Renal pelvis (tissue), 4 donors: Measurements from ENCODE around the gene PBRM1. TPM values are rescaled to one million over a fixed set of nuclear protein-coding genes. Genes with fewer than 3 reads are reported as not detected.
A peak's percentile ranks its signal among the peaks of the same experiment; 100 is the strongest.

Experiments
- DNase-seq: peaks from one replicate; pipeline ENCODE4 v3.0.0-alpha.2; 2013
- polyA plus RNA-seq, 3 donors: library from polyadenylated mRNA; unstranded; fragments of 120-200 nt; gene quantifications; one replicate each; pipeline ENCODE4 v1.2.1, GENCODE V29; 2013; ENCODE audit not compliant: insufficient read length in 3 of 3

The PBRM1 gene
- polyA plus RNA-seq, 3 donors, result 56.4 to 60.4 (median 59.4) TPM

GRCh38 chr3:52525680-52526561 lies 159.8 kb downstream of the PBRM1 start:
- DNase-seq, result no peak

DNA sequence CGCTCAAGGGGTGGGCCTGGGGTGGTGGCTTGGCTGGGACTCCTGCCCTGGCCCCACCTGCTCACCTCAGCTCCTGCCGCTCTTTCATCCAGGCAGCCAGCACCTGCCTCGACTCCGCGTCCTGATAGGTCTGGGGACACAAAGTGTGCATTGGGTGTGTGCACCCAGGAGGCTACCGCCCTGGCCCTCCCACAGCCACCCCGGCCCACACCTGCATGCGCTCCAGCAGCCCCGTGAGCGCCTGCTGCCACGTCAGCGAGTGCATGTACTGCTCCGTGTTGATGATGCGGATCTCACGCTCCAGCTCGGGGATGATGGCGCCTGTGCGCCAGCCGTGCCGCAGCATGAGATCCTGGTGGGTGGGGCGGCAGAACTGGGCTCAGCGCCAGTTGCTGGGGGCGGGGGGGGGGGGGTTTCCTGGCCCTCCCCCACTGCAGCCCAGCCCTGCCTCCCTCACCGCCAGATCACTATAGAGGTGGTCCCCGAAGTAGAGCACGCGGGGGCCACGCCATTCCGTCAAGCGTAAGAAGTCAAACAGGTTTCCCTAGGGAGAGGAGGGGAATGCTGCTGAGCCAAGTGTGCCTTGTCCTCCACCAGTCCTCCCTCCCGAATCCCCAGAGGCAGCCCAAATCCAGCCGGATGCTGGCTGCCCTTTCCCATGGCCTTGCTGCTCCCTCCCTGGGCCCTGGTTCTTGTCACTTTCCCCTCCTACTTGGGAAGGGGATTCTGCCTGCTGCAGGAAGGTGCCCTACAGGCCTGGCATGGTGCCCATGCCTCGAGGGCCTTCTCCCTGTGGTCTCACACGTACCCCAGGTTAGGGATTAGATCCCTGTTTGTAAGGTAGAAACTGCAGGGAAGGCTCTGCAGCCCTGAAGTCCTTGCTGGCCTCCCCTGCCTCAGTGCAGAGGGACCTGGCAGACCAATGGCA lies 160.7 kb downstream of the PBRM1 start:
- DNase-seq, result peak; percentile 46

DNA sequence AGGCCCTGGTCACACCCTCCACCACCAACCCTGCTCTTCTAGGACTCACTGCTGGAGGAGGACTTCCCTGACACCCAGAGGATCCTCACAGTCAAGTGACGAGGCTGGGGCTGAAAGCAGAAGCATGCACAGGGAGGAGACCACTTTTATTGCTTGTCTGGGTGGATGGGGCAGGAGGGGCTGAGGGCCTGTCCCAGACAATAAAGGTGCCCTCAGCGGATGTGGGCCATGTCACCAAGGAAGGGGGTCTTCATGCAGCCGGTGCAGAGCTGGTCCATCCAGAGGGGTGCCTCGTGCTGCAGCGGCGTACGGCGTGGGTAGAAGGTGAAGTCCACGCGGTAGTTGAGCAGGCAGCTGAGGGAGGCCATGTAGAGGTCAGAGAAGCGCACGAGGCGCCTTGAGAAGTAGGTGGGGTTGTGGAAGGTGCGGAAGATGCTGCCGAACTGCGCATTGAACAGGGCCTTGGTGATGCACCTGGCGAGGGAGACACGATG lies 161.4 kb downstream of the PBRM1 start:
- DNase-seq, result no peak

- DNase-seq, result no peak
Observed at GRCh38 chr3:52523386-52524257, 162.1 kb downstream of the PBRM1 start.

GRCh38 chr3:52522651-52523251 lies 163.0 kb downstream of the PBRM1 start:
- no peak for DNase-seq

DNA sequence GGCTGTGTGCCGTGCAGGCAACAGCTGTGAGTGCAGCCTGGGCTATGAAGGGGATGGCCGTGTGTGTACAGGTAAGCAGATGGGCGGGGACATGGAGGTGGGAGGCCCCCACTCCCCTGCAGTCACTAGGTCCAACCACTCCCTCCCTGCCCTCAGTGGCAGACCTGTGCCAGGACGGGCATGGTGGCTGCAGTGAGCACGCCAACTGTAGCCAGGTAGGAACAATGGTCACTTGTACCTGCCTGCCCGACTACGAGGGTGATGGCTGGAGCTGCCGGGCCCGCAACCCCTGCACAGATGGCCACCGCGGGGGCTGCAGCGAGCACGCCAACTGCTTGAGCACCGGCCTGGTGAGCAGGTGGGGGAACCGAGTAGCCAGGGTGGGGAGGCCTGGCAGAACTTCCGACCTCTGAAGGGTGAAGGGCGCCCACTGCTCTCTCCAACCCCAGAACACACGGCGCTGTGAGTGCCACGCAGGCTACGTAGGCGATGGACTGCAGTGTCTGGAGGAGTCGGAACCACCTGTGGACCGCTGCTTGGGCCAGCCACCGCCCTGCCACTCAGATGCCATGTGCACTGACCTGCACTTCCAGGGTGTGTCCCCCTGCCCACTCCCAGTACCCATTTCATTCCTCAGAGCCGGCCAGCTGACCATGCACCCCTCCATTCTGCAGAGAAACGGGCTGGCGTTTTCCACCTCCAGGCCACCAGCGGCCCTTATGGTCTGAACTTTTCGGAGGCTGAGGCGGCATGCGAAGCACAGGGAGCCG lies 163.6 kb downstream of the PBRM1 start:
- DNase-seq, result no peak

GRCh38 chr3:52521488-52521824 lies 164.3 kb downstream of the PBRM1 start:
- no peak for DNase-seq

DNA sequence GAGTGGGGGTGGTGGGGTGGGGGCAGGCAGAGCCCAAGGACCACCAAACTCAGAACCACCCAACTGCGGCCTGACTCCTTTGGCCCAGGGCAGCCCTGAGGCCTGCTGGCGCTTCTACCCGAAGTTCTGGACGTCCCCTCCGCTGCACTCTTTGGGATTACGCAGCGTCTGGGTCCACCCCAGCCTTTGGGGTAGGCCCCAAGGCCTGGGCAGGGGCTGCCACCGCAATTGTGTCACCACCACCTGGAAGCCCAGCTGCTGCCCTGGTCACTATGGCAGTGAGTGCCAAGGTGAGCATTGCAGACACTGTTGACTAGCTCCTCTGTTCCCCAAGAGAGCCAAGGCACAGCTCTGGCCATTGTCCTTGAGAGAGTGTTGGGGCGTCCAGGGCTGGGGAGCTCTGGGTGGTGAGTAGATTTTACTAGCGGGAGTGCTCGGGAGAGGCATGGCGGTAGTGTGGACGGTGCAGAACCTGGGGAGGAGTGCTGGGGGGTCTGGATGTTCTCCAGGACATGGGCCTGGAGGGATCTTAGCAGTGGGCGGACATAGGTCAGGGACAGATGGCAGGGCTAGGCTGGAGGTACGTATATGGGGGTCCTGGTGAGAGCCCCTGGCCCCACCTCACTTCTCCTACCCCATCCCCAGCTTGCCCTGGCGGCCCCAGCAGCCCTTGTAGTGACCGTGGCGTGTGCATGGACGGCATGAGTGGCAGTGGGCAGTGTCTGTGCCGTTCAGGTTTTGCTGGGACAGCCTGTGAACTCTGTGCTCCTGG lies 164.8 kb downstream of the PBRM1 start:
- no peak for DNase-seq

DNA sequence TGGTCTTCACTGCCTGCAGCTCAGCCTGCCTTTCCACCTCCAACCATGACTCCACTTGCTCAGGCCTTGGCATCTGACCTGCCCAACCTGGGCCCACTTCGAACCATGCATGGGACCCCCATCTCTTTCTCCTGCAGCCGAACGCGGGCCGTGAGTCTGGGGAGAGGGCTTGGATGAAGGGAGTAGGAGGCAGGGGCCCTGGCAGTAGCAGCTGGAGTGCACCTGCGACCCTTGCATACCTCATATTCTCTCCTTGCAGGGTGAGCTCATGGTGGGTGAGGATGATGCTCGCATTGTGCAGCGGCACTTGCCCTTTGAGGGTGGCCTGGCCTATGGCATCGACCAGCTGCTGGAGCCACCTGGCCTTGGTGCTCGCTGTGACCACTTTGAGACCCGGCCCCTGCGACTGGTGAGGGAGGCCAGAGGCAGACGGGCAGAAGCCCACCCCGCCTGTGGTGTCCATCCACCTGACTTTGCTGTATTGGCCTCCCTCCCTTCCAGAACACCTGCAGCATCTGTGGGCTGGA lies 165.5 kb downstream of the PBRM1 start:
- DNase-seq, result no peak

- DNase-seq, result no peak
Observed at GRCh38 chr3:52519445-52520140, 166.1 kb downstream of the PBRM1 start.

DNA sequence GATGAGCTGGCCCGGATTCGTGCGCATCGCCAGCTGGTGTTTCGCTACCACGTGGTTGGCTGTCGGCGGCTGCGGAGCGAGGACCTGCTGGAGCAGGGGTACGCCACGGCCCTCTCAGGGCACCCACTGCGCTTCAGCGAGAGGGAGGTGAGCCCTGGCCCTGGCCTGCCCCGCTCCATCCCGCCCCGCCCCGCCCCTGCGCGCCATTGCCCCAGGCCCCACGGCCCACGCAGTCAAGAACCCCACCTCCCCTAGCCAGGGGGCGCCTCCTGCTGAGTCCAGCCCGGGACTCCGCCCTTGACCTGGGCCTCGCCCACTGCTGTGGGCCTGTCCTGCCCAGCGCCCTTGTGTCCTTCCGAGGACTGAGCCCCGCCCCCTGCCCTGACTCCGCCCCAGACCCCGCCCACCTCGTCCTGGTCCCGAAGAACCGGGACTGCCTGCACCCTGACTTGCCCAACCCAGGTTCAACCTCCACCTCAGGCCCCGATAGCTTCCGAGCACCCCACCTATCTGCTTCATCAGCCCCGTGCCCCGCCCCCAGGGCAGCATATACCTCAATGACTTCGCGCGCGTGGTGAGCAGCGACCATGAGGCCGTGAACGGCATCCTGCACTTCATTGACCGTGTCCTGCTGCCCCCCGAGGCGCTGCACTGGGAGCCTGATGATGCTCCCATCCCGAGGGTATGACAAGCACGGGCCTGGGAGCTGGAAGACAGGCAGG lies 166.8 kb downstream of the PBRM1 start:
- DNase-seq, result no peak

DNA sequence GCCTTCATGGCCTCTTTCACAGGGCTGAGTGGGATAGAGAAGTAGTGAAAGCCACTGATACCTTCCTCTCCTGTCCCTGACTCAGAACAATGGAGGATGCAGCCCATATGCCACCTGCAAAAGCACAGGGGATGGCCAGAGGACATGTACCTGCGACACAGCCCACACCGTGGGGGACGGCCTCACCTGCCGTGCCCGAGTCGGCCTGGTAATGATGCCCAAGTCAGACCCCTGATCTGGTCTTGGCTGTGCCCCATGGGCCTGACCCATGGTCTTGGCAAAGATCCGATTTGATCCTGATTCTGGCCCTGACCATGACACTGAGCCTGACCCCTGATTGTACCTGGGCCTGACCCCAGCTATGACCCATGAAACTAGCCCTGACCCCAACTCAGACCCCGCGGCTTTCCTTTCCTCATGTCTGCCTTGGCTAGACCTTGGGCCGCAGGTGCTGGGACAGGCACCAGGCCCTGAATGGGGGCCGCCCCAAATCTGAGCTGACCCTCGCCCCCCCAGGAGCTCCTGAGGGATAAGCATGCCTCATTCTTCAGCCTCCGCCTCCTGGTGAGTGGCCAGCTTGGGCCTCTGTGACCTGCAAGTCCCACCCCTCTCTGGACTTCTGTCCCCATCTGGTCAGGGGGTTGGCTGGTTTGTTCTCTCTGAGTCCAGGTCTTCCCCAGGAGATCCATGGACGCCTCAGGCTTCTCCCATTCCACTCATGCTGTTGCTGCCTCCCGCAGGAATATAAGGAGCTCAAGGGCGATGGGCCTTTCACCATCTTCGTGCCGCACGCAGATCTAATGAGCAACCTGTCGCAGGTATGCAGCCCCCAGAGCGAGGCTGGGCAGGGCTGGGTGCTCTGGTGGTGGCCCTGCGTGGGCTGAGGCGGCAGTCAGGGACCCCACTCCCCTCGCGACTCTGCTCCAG lies 167.7 kb downstream of the PBRM1 start:
- DNase-seq, result no peak

DNA sequence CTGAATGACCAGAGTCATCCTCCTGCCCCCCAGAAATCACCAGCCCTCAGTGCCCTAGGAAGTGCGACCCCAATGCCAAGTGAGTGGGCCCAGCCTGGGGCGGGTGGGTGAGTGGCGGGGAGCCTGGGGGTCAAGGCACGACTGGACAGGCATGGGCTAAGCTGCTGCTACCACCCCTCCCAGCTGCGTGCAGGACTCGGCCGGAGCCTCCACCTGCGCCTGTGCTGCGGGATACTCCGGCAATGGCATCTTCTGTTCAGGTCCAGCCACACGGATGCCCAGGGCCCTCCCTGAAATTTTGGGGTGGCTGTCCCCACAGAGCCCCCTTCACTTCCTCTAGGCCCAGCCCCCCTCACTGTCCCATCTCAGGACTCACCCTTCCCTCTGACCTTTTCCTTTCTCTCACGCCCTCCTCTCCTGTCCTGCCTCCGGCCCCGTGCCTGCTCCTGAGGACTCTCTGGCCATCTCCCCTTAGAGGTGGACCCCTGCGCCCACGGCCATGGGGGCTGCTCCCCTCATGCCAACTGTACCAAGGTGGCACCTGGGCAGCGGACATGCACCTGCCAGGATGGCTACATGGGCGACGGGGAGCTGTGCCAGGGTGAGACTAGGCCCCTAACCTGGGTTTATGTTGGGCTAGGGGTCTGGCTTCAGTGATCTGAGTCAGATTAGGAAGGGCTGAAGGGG lies 169.1 kb downstream of the PBRM1 start:
- no peak for DNase-seq

GRCh38 chr3:52515192-52515591 lies 170.5 kb downstream of the PBRM1 start:
- no peak for DNase-seq

DNA sequence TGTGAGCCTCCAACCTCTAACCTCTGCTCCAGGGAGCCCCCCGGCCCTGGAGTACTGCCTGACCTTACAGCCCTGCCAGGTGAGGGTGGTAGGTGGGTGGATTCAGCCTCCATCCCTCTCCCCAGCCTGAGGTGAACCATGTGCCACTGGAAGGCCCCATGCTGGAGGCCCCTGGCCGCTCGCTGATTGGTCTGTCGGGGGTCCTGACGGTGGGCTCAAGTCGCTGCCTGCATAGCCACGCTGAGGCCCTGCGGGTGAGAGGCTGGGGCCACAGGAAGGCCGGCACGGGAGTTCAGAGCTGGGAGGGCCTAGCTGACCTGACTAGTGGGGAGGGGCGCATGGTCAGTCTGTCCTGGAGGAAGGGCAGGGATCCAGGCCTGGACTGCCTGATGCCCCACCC lies 171.1 kb downstream of the PBRM1 start:
- no peak for DNase-seq

- no peak for DNase-seq
Observed at GRCh38 chr3:52513281-52513680, 172.4 kb downstream of the PBRM1 start.
